ENCODE data around the gene OCRL.

DNA sequence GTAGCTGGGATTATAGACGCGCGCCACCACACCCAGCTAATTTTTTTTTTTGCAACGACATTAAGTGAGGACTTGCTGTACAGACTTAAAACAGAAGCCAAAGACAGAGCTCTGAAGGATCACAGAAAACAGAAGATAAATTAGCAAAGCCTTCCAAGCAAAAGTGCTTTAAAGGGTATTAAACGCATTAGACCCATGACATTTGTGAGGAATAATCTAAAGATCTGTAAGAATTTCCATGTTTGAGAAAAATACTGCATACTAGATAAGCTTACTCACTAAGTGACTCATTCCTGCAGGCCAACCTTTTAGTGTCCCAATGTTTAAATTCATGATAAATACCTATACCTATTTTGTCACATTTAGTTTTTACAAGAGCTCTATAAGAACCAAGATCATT, 44.2 kb upstream of the OCRL start:
- TF ChIP-seq, protein P1, sequence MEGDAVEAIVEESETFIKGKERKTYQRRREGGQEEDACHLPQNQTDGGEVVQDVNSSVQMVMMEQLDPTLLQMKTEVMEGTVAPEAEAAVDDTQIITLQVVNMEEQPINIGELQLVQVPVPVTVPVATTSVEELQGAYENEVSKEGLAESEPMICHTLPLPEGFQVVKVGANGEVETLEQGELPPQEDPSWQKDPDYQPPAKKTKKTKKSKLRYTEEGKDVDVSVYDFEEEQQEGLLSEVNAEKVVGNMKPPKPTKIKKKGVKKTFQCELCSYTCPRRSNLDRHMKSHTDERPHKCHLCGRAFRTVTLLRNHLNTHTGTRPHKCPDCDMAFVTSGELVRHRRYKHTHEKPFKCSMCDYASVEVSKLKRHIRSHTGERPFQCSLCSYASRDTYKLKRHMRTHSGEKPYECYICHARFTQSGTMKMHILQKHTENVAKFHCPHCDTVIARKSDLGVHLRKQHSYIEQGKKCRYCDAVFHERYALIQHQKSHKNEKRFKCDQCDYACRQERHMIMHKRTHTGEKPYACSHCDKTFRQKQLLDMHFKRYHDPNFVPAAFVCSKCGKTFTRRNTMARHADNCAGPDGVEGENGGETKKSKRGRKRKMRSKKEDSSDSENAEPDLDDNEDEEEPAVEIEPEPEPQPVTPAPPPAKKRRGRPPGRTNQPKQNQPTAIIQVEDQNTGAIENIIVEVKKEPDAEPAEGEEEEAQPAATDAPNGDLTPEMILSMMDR (IDR thresholded peaks at IDR 0.05) = no peak
- no peak for TF ChIP-seq POLR2AphosphoS5 (IDR thresholded peaks at IDR 0.05; ENCODE audit: low read depth, low read length)
- TF ChIP-seq, protein P2, sequence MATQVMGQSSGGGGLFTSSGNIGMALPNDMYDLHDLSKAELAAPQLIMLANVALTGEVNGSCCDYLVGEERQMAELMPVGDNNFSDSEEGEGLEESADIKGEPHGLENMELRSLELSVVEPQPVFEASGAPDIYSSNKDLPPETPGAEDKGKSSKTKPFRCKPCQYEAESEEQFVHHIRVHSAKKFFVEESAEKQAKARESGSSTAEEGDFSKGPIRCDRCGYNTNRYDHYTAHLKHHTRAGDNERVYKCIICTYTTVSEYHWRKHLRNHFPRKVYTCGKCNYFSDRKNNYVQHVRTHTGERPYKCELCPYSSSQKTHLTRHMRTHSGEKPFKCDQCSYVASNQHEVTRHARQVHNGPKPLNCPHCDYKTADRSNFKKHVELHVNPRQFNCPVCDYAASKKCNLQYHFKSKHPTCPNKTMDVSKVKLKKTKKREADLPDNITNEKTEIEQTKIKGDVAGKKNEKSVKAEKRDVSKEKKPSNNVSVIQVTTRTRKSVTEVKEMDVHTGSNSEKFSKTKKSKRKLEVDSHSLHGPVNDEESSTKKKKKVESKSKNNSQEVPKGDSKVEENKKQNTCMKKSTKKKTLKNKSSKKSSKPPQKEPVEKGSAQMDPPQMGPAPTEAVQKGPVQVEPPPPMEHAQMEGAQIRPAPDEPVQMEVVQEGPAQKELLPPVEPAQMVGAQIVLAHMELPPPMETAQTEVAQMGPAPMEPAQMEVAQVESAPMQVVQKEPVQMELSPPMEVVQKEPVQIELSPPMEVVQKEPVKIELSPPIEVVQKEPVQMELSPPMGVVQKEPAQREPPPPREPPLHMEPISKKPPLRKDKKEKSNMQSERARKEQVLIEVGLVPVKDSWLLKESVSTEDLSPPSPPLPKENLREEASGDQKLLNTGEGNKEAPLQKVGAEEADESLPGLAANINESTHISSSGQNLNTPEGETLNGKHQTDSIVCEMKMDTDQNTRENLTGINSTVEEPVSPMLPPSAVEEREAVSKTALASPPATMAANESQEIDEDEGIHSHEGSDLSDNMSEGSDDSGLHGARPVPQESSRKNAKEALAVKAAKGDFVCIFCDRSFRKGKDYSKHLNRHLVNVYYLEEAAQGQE (IDR thresholded peaks at IDR 0.05; ENCODE audit: insufficient read depth in 1 of 2, low read depth in 2 of 2, low read length in 1 of 2) = no peak
- TF ChIP-seq SIN3A (IDR thresholded peaks at IDR 0.05; ENCODE audit: borderline replicate concordance, insufficient read depth, low read depth, low read length) = no peak
- no peak for TF ChIP-seq TCF7L2 (IDR thresholded peaks at IDR 0.05; ENCODE audit: low read depth, low read length)

Measured in Panc1 (cell line).